ENCODE measurements around the gene CCDC188.

Gene CCDC188

GRCh38 chr22:20145832-20146223 is 5.0 kb downstream of the CCDC188 start:
- POLR2A ChIA-PET, result no interaction called here
- CTCF ChIA-PET, result no interaction called here
- DNase-seq (ENCODE audit: extremely low spot score), result no peak
- TF ChIP-seq, protein P1, sequence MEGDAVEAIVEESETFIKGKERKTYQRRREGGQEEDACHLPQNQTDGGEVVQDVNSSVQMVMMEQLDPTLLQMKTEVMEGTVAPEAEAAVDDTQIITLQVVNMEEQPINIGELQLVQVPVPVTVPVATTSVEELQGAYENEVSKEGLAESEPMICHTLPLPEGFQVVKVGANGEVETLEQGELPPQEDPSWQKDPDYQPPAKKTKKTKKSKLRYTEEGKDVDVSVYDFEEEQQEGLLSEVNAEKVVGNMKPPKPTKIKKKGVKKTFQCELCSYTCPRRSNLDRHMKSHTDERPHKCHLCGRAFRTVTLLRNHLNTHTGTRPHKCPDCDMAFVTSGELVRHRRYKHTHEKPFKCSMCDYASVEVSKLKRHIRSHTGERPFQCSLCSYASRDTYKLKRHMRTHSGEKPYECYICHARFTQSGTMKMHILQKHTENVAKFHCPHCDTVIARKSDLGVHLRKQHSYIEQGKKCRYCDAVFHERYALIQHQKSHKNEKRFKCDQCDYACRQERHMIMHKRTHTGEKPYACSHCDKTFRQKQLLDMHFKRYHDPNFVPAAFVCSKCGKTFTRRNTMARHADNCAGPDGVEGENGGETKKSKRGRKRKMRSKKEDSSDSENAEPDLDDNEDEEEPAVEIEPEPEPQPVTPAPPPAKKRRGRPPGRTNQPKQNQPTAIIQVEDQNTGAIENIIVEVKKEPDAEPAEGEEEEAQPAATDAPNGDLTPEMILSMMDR (IDR thresholded peaks at IDR 0.05; ENCODE audit: control extremely low read depth, extremely low read depth, low read depth, missing control alignments), result no peak

DNA sequence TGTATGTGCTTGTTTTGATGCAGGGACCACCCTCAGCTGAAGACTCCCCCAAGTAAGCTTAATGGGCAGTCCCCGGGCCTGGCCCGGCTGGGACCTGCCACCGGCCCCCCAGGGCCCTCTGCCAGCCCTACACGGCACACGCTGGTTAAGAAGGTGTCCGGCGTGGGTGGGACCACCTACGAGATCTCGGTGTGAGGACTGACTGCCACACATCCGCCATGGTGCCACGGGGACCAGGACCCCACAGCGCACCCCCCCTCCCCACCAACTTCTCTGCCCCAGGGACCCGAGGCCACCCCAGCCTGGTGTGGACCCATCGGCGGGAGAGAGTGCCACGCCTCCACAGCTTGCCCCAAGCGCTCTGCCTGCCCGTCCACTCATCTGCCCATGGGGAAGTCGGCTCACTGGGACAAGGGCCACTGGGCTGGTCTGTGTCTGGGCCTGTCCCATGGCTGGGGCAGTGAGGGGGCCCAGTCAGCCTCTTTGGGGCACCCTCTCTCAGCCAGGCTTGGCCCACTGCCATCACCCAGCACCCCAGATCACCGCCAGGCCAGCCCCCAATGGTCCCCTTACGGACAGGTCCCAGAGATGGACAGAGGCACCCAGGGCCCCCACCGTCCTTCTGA is 5.5 kb downstream of the CCDC188 start:
- POLR2A ChIA-PET, result no interaction called here
- TF ChIP-seq, protein P1 (IDR thresholded peaks at IDR 0.05; ENCODE audit: control extremely low read depth, extremely low read depth, low read depth, missing control alignments), result no peak
- CTCF ChIA-PET, result interaction anchor here (1.5 kb wide), 1 partner anchor 12 kb away, joined by 4 read pairs; no protein-coding TSS in a partner anchor
- DNase-seq (ENCODE audit: extremely low spot score), result no peak

DNA sequence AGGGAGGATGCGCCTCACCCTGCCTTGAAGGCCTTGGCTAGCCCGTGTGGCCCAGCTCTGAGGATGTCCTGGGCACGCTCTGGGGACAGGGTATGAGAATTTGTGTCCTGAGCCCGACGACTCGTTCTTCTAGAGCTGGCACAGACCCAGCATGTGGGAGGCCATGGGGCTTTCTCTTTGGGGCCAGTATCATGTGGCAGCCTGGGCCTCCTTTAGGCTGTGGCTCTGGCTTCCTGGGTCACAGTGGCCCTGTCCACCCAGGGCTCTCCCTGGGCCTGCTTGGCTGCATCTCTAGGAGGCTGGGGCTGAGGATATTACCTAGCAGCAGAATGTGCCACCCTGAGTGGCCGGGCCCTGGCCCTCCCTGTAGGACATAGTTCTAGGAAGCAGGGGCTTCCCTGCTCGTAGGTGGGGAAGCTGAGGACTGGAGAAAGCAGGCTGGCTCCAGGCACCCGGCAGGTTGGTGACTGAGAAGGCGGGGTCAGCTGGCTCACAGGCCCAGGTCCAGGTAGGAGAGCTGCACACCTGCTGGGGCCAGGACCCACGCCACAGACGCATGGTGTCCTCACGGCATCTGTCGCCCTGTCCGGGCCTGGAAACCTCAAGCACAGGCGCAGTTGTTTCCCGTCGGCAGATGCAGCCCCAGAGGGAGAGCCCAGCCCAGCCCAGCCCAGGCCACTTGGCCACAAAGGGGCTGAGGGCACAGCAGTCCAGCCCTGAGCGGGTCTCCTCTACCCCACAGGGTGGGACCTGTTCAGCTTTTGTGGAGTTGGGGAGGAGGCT is 6.8 kb downstream of the CCDC188 start:
- ChIA-PET CTCF (interaction anchor here (1.5 kb wide), 1 partner anchor 13 kb away, joined by 4 read pairs; no protein-coding TSS in a partner anchor), POLR2A (no interaction called here)

DNA sequence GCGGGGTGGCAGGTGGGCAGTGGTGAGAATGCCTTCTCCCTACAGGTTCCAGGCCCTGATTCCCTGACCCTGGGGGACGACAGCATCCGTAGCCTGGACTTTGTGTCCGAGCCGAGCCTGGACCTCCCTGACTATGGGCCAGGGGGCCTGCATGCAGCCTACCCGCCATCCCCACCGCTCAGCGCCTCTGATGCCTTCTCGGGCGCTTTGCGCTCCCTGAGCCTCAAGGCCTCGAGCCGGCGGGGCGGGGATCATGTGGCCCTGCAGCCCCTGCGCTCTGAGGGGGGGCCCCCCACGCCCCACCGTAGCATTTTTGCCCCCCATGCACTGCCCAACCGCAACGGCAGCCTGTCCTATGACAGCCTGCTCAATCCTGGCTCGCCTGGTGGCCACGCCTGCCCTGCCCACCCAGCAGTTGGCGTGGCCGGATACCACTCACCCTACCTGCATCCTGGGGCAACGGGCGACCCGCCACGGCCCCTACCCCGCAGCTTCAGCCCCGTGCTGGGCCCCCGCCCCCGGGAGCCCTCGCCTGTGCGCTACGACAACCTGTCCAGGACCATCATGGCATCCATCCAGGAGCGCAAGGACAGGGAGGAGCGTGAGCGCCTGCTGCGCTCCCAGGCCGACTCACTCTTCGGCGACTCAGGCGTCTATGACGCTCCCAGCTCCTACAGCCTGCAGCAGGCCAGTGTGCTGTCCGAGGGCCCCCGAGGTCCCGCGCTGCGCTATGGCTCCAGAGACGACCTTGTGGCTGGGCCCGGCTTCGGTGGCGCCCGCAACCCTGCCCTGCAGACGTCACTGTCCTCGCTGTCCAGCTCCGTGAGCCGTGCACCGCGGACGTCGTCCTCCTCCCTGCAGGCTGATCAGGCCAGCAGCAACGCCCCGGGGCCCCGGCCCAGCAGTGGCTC is 7.9 kb downstream of the CCDC188 start:
- no peak for DNase-seq (ENCODE audit: extremely low spot score)
- ChIA-PET POLR2A (no interaction called here), CTCF (no interaction called here)
- TF ChIP-seq, protein P1 (IDR thresholded peaks at IDR 0.05; ENCODE audit: control extremely low read depth, extremely low read depth, low read depth, missing control alignments), result no peak

More for the DNA sequence above, 6.8 kb downstream of the CCDC188 start:
- DNase-seq (ENCODE audit: extremely low spot score), result no peak
- TF ChIP-seq, protein P1 (IDR thresholded peaks at IDR 0.05; ENCODE audit: control extremely low read depth, extremely low read depth, low read depth, missing control alignments), result no peak

DNA sequence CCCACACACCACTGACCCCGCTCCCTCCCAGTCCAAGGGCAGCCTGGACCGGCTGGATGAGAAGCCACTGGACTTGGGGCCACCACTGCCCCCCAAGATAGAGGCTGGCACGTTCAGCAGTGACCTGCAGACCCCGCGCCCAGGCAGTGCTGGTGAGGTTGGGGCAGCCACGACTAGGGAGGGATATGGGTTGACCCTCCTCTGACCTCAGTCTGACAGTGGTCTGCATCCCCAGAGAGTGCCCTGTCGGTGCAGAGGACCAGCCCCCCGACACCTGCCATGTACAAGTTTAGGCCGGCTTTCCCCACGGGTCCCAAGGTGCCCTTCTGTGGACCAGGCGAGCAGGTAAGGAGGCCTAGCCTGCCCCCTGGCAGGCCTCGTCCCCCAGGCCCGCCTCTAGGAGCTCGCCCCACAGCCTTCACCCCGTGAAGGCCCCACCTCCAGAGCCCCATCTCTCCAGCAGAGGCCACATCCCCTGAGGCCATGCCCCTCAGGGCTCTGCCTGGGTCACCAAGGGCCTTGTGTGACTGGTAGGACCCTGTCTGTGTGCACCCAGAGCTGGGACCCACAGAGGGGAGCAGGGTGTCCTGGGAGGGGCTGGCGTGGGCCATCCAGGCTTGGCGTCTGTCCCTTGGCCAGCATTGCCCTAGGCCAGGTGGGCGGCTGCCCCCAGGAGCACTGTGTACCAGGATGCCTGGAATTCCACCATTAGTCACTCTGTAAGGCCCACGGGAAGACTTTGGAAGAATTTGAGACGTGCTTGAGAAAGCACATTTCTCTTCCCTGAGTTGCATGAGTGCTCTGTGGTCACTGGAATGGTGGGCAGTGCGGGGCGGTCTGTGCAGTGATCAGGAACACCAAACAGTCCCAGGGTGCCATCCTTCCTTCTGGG is 9.4 kb downstream of the CCDC188 start:
- no peak for DNase-seq (ENCODE audit: extremely low spot score)
- TF ChIP-seq, protein P1 (IDR thresholded peaks at IDR 0.05; ENCODE audit: control extremely low read depth, extremely low read depth, low read depth, missing control alignments), result no peak
- POLR2A ChIA-PET, result no interaction called here
- CTCF ChIA-PET, result no interaction called here
